ENCODE measurements around the gene CLEC12A.
"Not testable (repeated sequence)": the region's sequence is repeated elsewhere in the genome, so short reads cannot be mapped to it uniquely, and the experiment has no call there.

The CLEC12A gene

DNA sequence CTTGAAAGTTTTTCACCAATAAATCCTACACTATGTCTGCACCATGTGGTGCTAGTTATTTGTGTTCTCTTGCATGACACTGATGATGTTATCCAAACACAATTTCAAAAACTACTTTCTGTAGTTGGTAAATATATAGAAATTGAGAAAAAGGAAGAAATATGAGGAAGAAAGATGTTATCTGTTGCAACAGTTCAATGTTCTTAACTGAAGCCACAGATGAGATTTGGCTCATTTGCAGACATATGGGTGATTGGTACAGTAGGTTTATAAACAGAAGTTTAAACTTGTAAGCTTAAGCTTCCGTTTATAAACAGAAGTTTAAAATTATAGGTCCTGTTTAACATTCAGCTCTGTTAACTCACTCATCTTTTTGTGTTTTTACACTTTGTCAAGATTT, at the start of gene CLEC12A:
Gene CLEC12A, plus strand, starts transcription at position 229 of the 400 bp plus-strand sequence. CDS start 188 bp downstream, outside the sequence.
- no peak for DNase-seq

DNA sequence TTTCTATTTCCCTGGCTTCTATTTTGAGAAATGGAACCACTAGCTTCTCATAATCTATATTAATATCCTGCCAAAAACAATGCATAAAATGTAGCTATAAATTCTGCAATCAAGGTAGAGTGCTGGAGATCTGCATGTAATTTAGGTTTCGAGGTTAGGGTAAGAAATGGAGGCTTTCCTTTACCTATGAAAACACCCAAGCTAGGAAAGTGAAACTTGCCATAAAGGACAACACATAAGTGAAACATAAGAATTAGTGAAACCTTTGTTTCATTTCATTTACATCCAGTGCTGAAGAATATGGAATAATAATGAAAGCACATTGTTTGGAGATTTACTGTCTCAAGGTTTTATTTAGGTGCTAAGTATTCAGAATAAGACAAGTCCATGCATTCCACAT, 48.8 kb upstream of the CLEC12A start:
- DNase-seq = no peak

DNA sequence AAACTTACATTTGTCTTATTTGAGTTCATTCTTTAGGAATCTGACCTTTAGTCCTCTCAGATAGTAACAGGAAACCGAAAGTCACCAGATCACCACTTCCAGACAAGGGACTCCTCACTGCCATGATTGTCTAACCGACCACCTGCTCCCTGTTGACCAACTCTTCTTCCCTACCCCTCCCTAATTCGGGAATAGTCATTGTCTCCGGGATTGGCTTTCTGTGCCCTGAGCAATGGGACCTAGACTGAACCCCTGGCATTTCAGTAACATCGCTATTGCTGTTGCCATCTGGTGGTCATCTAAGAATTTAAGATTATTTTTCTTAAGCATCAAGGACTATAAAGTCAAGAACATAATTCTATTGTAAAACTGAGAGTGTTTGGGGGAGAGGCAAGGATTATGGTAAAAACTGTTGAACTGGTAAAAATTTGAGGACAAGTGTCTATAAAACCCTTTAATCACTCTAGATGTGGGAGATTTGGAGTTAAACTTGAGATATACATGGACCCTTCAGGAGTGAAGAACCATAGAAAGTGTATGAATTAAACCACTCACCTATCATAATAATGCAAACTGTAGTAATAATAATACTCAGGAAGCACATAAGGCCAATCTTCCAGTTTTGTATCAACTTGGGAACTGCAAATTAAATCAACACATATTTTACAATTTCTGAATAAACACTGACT, 45.4 kb upstream of the CLEC12A start:
- DNase-seq = peak; percentile 3

DNA sequence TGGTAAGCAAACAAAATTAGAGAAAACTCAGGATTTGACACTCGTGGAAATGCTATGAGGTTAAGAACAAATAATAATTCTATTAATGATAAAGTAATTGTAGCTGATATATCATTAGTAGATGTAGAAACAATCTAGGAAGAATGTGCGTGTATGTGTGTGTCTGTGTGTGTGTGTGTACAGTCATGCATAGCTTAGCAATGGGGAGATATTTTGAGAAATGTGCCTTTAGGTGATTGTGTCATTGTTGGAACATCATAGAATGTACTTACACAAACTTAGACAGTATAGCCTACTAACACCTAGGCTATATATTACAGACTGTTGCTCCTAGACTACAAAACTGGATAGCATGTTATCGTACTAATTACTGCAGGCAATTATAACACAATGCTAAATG, 44.3 kb upstream of the CLEC12A start:
- DNase-seq = no peak

- DNase-seq = no peak
Measured at GRCh38 chr12:9928607-9929006, 42.6 kb upstream of the CLEC12A start.

DNA sequence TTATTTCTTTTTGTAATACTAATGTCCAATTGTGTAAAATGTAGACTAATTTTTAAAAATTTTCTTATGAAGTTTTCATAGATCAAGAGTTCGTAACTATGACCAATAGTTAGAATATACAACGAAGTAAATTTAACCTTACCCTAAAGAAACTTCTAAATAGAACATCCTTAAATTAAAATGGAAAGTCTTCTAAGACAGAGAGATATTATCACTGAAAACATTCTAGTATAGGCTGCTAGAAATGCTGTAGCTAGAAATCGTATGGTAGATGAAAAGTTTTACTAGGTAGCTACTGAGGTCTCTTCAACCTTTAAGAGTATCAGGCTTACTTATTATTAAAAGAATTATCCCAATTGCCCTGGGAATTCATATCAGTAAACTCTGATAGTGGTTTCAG, 40.0 kb upstream of the CLEC12A start:
- no peak for DNase-seq

GRCh38 chr12:9932270-9932669, 38.9 kb upstream of the CLEC12A start, which contains the start of gene CLEC2A:
Gene CLEC2A, minus strand, starts transcription at chr12:9932370. Its CDS starts 41 bp downstream, at chr12:9932329.
- no peak for DNase-seq

DNA sequence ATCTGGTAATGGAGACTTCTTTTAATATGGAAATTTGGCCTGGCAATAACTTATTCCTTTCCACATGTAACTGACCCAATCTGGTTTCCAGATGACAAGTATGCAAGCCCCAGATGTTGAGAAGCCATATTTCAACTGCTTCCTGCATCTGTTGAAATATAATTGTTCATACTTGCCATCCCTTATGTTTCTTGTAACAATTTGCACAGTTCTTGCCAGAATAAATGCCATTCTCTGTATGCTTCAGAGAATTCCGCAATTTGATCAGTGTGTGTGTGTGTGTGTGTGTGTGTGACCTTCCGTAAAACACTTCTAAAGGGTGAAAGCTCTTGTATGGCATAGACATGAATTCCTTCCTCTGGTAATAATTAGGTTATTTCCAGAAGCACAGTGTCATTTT, 37.3 kb upstream of the CLEC12A start:
- DNase-seq = no peak

GRCh38 chr12:9935026-9935425, 36.2 kb upstream of the CLEC12A start:
- no peak for DNase-seq

DNA sequence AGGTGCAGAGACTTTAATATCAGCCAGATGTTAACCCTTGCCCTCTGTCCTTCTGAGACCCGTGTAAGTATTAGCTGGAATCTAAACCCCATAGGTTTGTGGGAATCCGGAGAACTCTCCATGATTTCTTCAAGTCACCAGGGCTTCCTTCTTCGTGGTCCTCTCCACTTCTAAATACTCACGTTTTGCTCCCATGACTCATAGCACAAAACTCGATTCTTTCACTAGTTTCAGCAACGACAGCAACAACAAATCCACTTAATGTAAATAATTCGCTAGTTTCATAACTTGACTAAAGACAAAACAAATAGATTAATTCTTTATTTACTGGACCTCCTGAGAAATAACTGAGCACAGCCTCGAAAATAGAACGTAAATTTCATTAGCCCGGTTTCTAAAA, 34.6 kb upstream of the CLEC12A start:
- DNase-seq = no peak

DNA sequence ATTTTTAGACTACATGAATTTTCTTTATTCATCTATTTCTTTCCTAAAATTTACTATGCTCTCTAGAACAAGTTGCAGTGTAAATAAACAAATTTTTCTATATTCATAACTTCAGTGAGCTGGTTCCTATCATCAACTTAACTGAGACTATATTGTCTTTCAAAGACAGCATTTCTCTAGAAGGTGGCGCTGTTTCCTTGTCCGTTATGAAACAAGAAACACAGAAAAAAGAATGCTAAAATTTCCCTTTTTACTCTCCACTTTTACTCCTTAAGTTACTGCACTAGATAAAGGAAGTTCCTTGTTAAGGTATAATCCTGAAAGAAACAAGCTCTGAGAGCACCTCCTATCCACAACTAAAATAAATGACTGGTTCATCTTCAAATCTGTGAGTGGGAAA, 30.8 kb upstream of the CLEC12A start:
- no peak for DNase-seq

- DNase-seq = no peak
Measured at GRCh38 chr12:9941838-9942237, 29.4 kb upstream of the CLEC12A start.

GRCh38 chr12:9943240-9943639, 28.0 kb upstream of the CLEC12A start:
- DNase-seq = peak; percentile 49

DNA sequence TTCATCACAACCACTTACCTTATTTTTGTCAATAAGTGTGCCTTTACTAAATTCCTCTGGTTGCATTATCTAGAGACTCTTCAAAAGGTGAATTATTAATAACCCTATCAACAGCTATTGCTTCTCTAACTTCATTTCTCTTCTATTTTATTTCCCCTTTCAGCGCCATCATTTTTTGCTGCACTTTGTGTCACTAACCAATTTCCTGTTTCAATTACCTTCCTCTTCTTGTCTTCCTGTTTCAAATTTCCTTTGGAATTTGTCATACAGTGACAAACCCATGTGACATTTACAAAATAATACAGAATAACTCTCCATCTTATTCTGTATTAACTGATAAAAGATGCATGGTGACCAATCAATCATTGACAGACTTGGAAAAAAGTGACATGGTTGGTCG, 26.8 kb upstream of the CLEC12A start:
- DNase-seq = no peak

DNA sequence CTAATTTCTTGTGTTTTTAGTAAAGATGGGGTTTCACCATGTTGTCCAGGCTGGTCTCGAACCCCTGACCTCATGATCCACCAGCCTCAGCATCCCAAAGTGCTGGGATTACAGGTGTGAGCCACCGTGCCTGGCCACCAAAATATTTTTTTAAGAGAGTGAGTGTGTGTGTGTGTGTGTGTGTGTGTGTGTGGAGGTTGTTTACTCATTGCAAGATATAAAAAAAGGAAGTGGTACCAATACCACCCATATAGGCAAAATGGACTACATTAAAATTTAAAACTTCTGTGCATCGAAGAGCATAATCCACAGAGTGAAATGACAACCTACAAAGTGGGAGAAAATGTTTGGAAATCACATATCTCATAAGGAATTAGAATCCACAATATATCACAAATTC, 23.5 kb upstream of the CLEC12A start:
- DNase-seq = no peak

DNA sequence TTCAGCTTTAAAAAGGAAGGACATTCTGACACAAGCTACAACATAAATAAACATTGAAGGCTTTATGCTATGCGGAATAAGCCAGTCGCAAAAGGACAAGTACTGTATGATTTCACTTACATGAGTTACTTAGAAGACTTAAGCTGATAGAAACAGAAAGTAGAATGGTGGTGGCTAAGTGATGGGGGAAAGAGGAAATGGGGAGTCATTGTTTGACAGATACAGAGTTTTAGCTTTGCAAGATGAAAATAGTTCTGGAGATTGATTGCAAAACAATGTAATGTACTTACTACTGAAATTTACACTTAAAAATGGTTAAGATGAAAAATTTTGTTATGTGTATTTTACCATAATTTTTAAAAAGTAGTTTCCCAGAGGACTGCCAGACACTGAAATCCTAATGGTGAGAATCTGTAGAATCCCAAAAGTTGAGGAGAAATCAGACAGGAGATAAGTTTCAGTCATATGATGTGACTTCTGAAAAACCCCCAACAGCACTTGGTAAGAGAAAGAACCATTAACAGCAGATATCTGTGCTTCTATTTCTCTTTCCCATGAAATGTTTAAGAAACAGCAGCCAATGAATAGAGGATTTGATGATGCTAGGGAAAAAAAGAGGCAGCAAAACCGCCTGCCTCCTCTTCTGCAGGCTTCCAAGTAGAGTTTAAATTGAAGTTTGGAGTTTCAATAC, 22.5 kb upstream of the CLEC12A start:
- no peak for DNase-seq

GRCh38 chr12:9951026-9951675, 20.1 kb upstream of the CLEC12A start:
- no peak for DNase-seq

GRCh38 chr12:9952954-9953729, 18.1 kb upstream of the CLEC12A start:
- DNase-seq = not testable (repeated sequence)

- DNase-seq = no peak
Measured at GRCh38 chr12:9957834-9958233, 13.4 kb upstream of the CLEC12A start.

- no peak for DNase-seq
Measured at GRCh38 chr12:9960590-9960989, 10.6 kb upstream of the CLEC12A start.

- no peak for DNase-seq
Measured at GRCh38 chr12:9961106-9961505, 10.1 kb upstream of the CLEC12A start.

DNA sequence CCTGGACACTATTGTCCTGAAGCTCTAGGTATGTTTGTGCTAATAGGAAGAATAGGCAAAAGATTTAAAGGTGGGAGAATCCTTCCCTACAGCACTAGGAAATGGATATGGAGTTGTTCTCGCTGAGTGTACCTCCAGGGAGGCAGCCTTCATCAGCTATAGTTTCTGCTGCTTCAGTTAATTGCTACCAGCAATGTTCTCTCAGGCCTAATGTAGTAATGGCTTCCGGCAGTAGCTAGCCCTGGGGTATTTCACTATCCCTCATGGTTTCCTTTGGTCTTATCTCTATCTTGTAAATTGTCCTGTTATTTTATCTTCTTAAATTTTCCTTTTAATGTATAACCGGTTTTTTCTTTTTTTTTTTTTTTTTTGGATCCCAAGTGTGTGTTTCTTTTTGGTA, 9.3 kb upstream of the CLEC12A start:
- no peak for DNase-seq

GRCh38 chr12:9969673-9970072, 1.5 kb upstream of the CLEC12A start:
- peak; percentile 45 for DNase-seq

Measured in NCI-H510A (cell line).